ENCODE results near the gene TRIM3. TPM values are rescaled to one million over a fixed set of nuclear protein-coding genes. Genes with fewer than 3 reads are reported as not detected.

TRIM3 gene
- total RNA-seq, 1 donor from 2014 or later = 15.3 TPM

DNA sequence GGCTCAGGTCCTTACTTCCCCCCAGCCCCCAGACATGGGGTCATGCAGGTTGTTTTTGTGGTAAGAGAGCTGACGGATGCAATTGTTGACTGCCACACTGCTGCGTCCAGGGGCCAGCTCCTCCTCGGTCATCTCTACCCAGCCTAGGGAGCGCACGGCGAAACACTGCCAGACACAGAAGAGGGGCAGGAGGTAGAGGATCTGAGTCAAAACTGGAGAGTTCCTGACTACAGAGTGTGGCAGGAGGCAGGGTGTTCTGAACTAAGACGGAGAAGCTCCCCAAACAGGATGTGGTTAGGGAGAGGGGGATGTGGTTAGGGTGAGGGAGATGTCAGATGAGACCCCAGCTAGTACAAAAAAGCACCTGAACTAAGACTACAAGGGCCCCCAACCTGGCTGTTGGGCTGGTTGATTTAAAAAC lies 71.2 kb downstream of the TRIM3 start:
- no peak for DNase-seq (ENCODE audit: low read depth in 2 of 2)

DNA sequence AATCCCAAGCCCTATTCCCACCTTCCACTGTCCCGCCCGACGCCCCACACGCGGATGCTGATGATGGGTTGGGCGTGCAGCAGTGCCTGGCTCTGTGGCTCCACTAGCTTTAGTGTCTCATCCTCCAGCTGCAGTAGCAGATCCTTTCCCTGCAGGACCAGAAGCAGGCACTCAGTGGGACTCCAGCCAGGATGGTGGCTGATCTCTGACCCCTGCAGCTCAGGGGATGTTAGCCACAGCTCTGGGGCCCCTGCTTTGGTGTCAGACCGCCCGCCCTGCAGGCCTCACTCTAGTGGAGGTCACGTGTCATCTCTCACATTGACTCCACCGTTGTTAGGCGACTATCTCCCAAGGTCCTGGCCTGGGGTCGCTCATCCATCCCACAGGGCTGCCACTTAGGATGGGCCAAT lies 71.7 kb downstream of the TRIM3 start:
- DNase-seq (ENCODE audit: low read depth in 2 of 2) = no peak

- no peak for DNase-seq (ENCODE audit: low read depth in 2 of 2)
These were observed 72.3 kb downstream of the TRIM3 start for GRCh38 chr11:6401464-6401863.

DNA sequence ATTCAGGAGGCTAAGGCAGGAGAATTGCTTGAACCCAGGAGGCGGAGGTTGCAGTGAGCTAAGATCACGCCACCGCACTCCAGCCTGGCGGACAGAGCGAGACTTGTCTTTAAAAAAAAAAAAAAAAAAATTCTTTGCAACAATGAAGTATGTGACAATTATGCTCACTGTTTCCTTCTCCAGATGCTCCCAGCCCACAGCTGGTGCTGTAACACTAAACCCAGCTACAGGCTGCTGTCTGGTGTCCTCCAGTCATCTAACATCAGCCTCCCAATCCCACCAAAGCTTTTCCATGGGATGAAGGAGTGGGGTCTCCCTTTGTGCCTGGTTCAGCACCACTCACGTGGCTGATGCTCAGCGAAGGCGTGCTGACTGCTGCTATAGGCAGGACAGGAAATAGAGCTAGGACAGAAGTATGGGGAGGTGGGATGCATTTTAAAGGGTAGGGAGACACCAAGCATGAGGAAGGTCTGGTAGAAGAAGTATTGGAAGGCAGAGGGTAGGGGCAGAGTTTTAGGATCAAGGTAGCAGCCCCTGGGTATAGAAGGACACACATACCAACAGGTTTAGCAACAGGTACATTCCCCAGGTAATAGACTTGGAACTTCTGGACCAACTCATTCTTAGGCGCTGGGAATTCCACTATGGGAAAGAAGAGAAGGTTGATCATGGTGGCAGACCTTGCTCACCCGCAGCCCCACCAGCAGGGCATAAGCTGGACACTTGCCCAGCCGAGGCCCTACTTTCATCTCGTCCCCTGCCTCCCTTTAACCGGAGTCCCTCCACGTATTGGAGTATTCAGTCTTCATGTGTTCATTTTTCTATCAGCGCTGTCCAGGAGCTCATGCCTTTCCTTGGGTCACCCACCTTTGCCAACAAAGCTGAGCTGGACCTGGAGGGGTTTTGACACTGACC lies 73.1 kb downstream of the TRIM3 start:
- no peak for DNase-seq (ENCODE audit: low read depth in 2 of 2)

Other genes starting within 250 kb of the TRIM3 start
- 6.9 and 11.1 TPM in 2 replicates for gene FHIP1B, start 239.3 kb downstream of the TRIM3 start, total RNA-seq
- not detected in 2 replicates for gene CNGA4, start 234.9 kb downstream of the TRIM3 start, total RNA-seq
- gene CCKBR, start 214.1 kb downstream of the TRIM3 start, total RNA-seq = not detected in 2 replicates
- 106 and 127 TPM in 2 replicates for gene CAVIN3, start 153.4 kb downstream of the TRIM3 start, total RNA-seq
- gene SMPD1, start 83.5 kb downstream of the TRIM3 start, total RNA-seq = 13.7 and 20.7 TPM in 2 replicates
- gene APBB1, start 54.8 kb downstream of the TRIM3 start, total RNA-seq = 23.1 and 34.4 TPM in 2 replicates
- 0.13 and 0.25 TPM in 2 replicates for gene HPX, start 33.0 kb downstream of the TRIM3 start, total RNA-seq
- gene ARFIP2, start 7.4 kb upstream of the TRIM3 start, total RNA-seq = 34.1 and 40.2 TPM in 2 replicates
- gene TIMM10B, start 7.6 kb upstream of the TRIM3 start, total RNA-seq = 21.4 and 30.5 TPM in 2 replicates
- 1.3 and 1.9 TPM in 2 replicates for gene DNHD1, start 23.3 kb upstream of the TRIM3 start, total RNA-seq
- 8.1 and 9.2 TPM in 2 replicates for gene RRP8, start 129.7 kb upstream of the TRIM3 start, total RNA-seq
- 111 and 145 TPM in 2 replicates for gene ILK, start 129.8 kb upstream of the TRIM3 start, total RNA-seq
- gene TAF10, start 138.3 kb upstream of the TRIM3 start, total RNA-seq = 25.2 and 28.6 TPM in 2 replicates
- 46.2 and 154 TPM in 2 replicates for gene TPP1, start 145.5 kb upstream of the TRIM3 start, total RNA-seq
- gene DCHS1, start 181.9 kb upstream of the TRIM3 start, total RNA-seq = 21.4 and 54.1 TPM in 2 replicates
- gene MRPL17, start 209.4 kb upstream of the TRIM3 start, total RNA-seq = 40.6 and 51.2 TPM in 2 replicates

Measured in dermis microvascular lymphatic vessel endothelial cell (primary cell).